Type B pancreatic cell (in vitro differentiated cells): ENCODE measurements around the gene ACTR2. TPM values are rescaled to one million over a fixed set of nuclear protein-coding genes. Genes with fewer than 3 reads are reported as not detected.
"Not testable (repeated sequence)": the region's sequence is repeated elsewhere in the genome, so short reads cannot be mapped to it uniquely, and the experiment has no call there.

Experiments used
- DNase-seq: peaks from one replicate; pipeline ENCODE4 v3.0.0; 2021; ENCODE audit warnings: mixed read lengths; ENCODE audit not compliant: unreplicated experiment; ENCODE audit errors: extremely low spot score
- H3K27ac Mint-ChIP-seq: 2 replicates; pipeline ENCODE4 v1.8.0; 2021; ENCODE audit warnings: mild to moderate bottlenecking, mixed read lengths
- H3K27me3 Mint-ChIP-seq: 2 replicates; pipeline ENCODE4 v1.8.0; 2021; ENCODE audit warnings: mixed read lengths
- H3K36me3 Mint-ChIP-seq: 2 replicates; pipeline ENCODE4 v1.8.0; 2021; ENCODE audit warnings: mixed read lengths
- H3K4me1 Mint-ChIP-seq: one replicate; pipeline ENCODE4 v1.8.0; 2021; ENCODE audit warnings: mixed read lengths; ENCODE audit not compliant: unreplicated experiment
- H3K4me3 Mint-ChIP-seq: 2 replicates; pipeline ENCODE4 v1.8.0; 2021; ENCODE audit warnings: mild to moderate bottlenecking, mixed read lengths
- H3K9me3 Mint-ChIP-seq: 2 replicates; pipeline ENCODE4 v1.8.0; 2021; ENCODE audit warnings: mixed read lengths
- CTCF ChIP-seq: fragments of 200-600 bp; sonication (generic); conservative IDR thresholded peaks from 2 replicates; pipeline ENCODE4 v1.5.0; 2021; ENCODE audit warnings: antibody characterized with exemption, mild to moderate bottlenecking
- total RNA-seq: library from RNA; stranded (reverse); gene quantifications from 2 replicates; pipeline ENCODE4 v1.2.1, GENCODE V29; 2021; ENCODE audit warnings: low replicate concordance

The ACTR2 gene
- total RNA-seq, 1 donor from 2014 or later = 188 TPM

GRCh38 chr2:65214843-65215242, 12.8 kb upstream of the ACTR2 start:
- Mint-ChIP-seq H3K4me3 (no peak overlapping the region), H3K36me3 (peaks cover 4% of the 10 kb centered on the region), H3K9me3 (no peaks in the 10 kb centered on the region), H3K4me1 (no peaks in the 10 kb centered on the region), H3K27me3 (no peaks in the 10 kb centered on the region), H3K27ac (no peak overlapping the region)
- DNase-seq = no peak
- no peak for TF ChIP-seq CTCF

- Mint-ChIP-seq H3K4me1 (no peaks in the 10 kb centered on the region), H3K36me3 (peaks cover 4% of the 10 kb centered on the region), H3K27me3 (no peaks in the 10 kb centered on the region), H3K27ac (no peak overlapping the region), H3K9me3 (no peaks in the 10 kb centered on the region), H3K4me3 (no peak overlapping the region)
- TF ChIP-seq CTCF = no peak
- DNase-seq = no peak
Observed at GRCh38 chr2:65215946-65216345, 11.7 kb upstream of the ACTR2 start.

GRCh38 chr2:65220432-65221131, 7.0 kb upstream of the ACTR2 start:
- Mint-ChIP-seq H3K27me3 (no peaks in the 10 kb centered on the region), H3K9me3 (no peaks in the 10 kb centered on the region), H3K36me3 (peaks cover 4% of the 10 kb centered on the region), H3K27ac (no peak overlapping the region), H3K4me1 (no peaks in the 10 kb centered on the region), H3K4me3 (no peak overlapping the region)
- TF ChIP-seq CTCF = no peak
- no peak for DNase-seq

DNA sequence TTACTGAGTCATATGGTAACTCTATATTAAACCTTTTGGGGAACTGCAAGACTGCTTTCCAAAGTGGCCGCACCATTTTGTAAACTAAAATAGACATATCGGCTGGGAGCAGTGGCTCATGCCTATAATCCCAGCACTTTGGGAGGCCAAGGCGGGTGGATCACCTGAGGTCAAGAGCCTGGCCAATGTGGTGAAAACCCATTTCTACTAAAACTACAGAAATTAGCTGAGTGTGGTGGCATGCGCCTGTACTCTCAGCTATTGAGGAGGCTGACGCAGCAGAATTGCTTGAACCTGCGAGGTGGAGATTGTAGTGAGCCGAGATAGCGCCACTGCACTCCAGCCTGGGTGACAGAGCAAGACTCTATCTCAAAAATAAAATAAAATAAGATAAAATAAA, 6.4 kb upstream of the ACTR2 start:
- DNase-seq, H3K27me3 Mint-ChIP-seq, H3K9me3 Mint-ChIP-seq, H3K36me3 Mint-ChIP-seq, H3K4me1 Mint-ChIP-seq, H3K4me3 Mint-ChIP-seq, H3K27ac Mint-ChIP-seq: not testable (repeated sequence)

- Mint-ChIP-seq H3K4me1 (peaks cover 23% of the 10 kb centered on the region), H3K36me3 (no peaks in the 10 kb centered on the region), H3K27me3 (no peaks in the 10 kb centered on the region), H3K4me3 (peak overlapping the region; percentile 97), H3K9me3 (no peaks in the 10 kb centered on the region), H3K27ac (peak overlapping the region; percentile 99)
- no peak for TF ChIP-seq CTCF
- DNase-seq = no peak
Observed at GRCh38 chr2:65227020-65227455, 593 bp upstream of the ACTR2 start.

DNA sequence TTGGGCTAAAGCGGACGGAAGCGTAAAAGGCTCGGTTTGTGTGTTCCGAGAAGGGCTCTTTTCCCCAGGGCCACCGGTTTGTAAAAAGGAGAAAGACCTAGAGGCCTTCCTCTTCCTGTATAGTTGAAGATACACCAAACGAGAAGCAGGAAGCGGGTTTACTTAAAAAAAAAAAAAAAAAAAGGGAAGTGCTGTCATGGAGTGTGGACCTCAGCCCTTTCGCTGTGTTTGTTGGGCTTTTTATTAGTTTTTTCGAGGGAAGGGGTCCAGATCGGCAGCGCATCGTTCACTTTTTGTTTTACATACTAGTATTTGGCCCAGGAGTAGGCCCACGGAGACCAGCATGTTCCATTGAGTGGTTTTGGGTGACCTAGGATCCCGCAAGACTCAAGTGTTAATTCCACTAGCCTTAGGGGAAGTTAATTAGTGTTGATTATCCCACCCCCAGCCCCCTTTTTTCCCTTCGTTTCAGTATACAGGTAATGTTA, 676 bp downstream of the ACTR2 start:
- Mint-ChIP-seq H3K9me3 (no peaks in the 10 kb centered on the region), H3K27ac (peak overlapping the region; percentile 99), H3K27me3 (no peaks in the 10 kb centered on the region), H3K4me1 (peaks cover 30% of the 10 kb centered on the region), H3K4me3 (peak overlapping the region; percentile 98), H3K36me3 (peaks cover 7% of the 10 kb centered on the region)
- DNase-seq = no peak
- no peak for TF ChIP-seq CTCF
